ENCODE results near the gene PID1.
"Not testable (repeated sequence)": the region's sequence is repeated elsewhere in the genome, so short reads cannot be mapped to it uniquely, and the experiment has no call there.

The PID1 gene

GRCh38 chr2:229195346-229195947 is 75.6 kb downstream of the PID1 start:
- TF ChIP-seq, protein P1, sequence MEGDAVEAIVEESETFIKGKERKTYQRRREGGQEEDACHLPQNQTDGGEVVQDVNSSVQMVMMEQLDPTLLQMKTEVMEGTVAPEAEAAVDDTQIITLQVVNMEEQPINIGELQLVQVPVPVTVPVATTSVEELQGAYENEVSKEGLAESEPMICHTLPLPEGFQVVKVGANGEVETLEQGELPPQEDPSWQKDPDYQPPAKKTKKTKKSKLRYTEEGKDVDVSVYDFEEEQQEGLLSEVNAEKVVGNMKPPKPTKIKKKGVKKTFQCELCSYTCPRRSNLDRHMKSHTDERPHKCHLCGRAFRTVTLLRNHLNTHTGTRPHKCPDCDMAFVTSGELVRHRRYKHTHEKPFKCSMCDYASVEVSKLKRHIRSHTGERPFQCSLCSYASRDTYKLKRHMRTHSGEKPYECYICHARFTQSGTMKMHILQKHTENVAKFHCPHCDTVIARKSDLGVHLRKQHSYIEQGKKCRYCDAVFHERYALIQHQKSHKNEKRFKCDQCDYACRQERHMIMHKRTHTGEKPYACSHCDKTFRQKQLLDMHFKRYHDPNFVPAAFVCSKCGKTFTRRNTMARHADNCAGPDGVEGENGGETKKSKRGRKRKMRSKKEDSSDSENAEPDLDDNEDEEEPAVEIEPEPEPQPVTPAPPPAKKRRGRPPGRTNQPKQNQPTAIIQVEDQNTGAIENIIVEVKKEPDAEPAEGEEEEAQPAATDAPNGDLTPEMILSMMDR (IDR thresholded peaks at IDR 0.05; ENCODE audit: unreplicated experiment in 3 of 3), result no peak
- Mint-ChIP-seq H3K4me3 (no peak overlapping the region), H3K9me3 (no peaks in the 10 kb centered on the region), H3K27ac (no peak overlapping the region), H3K36me3 (ENCODE audit: low read depth) (no peaks in the 10 kb centered on the region), H3K4me1 (no peaks in the 10 kb centered on the region), H3K27me3 (ENCODE audit: low read depth) (peaks cover 5% of the 10 kb centered on the region)

DNA sequence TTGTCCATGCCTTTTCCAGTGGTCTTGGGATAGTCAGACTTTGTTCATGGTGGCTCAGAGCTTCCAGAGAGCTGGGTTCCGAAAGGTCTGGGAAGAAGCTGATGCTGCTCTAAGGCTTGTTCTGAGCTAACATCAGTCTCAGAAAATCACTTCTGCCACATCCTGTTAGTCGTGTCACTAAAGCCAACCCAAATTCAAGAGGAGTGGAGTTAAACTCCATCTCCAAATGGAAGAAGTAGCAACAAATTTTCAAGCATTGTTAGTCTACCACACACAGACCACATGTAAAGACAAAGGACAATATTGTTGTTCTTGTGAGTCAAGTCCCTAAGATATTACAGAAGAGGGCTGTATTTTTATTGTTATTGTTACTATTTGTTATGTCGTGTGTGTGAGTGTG is 77.8 kb downstream of the PID1 start:
- H3K27ac Mint-ChIP-seq, result no peak overlapping the region
- H3K4me1 Mint-ChIP-seq, result no peaks in the 10 kb centered on the region
- H3K36me3 Mint-ChIP-seq (ENCODE audit: low read depth), result no peaks in the 10 kb centered on the region
- no peak overlapping the region for H3K4me3 Mint-ChIP-seq
- TF ChIP-seq, protein P1 (IDR thresholded peaks at IDR 0.05; ENCODE audit: unreplicated experiment in 3 of 3), result no peak
- H3K9me3 Mint-ChIP-seq, result no peaks in the 10 kb centered on the region
- H3K27me3 Mint-ChIP-seq (ENCODE audit: low read depth), result no peaks in the 10 kb centered on the region

GRCh38 chr2:229191413-229191812 is 79.7 kb downstream of the PID1 start:
- peaks cover 16% of the 10 kb centered on the region for H3K9me3 Mint-ChIP-seq
- H3K27ac Mint-ChIP-seq, result no peak overlapping the region
- H3K27me3 Mint-ChIP-seq (ENCODE audit: low read depth), result no peaks in the 10 kb centered on the region
- H3K4me3 Mint-ChIP-seq, result no peak overlapping the region
- H3K36me3 Mint-ChIP-seq (ENCODE audit: low read depth), result no peaks in the 10 kb centered on the region
- TF ChIP-seq, protein P1 (IDR thresholded peaks at IDR 0.05; ENCODE audit: unreplicated experiment in 3 of 3), result no peak
- H3K4me1 Mint-ChIP-seq, result no peaks in the 10 kb centered on the region

DNA sequence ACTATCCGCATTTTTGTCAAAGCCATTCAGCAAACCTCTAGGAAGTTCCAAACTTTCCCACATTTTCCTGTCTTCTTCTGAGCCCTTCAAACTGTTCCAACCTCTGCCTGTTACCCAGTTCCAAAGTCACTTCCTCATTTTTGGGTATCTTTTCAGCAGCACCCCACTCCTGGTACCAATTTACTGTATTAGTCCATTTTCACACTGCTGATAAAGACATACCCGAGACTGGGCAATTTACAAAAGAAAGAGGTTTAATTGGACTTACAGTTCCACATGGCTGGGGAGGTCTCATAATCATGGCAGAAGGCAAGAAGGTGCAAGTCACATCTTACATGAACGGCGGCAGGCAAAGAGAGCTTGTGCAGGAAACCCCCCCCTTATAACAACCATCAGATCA is 84.0 kb downstream of the PID1 start:
- not testable (repeated sequence) for H3K27ac Mint-ChIP-seq; H3K36me3 Mint-ChIP-seq (ENCODE audit: low read depth); H3K4me1 Mint-ChIP-seq; H3K27me3 Mint-ChIP-seq (ENCODE audit: low read depth); H3K4me3 Mint-ChIP-seq
- peaks cover 25% of the 10 kb centered on the region for H3K9me3 Mint-ChIP-seq

GRCh38 chr2:229181641-229182040 is 89.4 kb downstream of the PID1 start:
- Mint-ChIP-seq H3K4me1 (no peaks in the 10 kb centered on the region), H3K27ac (no peak overlapping the region), H3K27me3 (ENCODE audit: low read depth) (no peaks in the 10 kb centered on the region), H3K4me3 (no peak overlapping the region), H3K9me3 (peaks cover 11% of the 10 kb centered on the region), H3K36me3 (ENCODE audit: low read depth) (no peaks in the 10 kb centered on the region)
- TF ChIP-seq, protein P1 (IDR thresholded peaks at IDR 0.05; ENCODE audit: unreplicated experiment in 3 of 3), result no peak

DNA sequence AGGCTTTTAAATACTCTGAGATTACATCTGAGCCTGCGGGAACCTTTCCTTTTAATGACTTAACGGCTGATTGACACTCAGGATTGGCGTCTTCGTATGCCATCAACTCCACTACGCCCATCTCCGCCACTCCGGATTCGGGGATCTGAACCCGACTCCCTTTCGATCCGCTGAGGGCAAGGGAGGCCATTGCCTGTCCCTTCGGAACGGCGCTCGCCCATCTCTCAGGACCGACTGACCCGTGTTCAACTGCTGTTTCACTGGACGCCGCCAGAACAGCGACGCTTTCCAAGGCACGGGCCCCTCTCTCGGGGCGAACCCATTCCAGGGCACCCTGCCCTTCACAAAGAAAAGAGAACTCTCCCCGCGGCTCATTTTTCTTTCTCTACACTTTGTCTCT is 90.4 kb downstream of the PID1 start:
- TF ChIP-seq, protein P1 (IDR thresholded peaks at IDR 0.05; ENCODE audit: unreplicated experiment in 3 of 3), result no peak
- Mint-ChIP-seq H3K36me3 (ENCODE audit: low read depth) (no peaks in the 10 kb centered on the region), H3K4me1 (no peaks in the 10 kb centered on the region), H3K4me3 (no peak overlapping the region), H3K27ac (no peak overlapping the region), H3K9me3 (peaks cover 12% of the 10 kb centered on the region), H3K27me3 (ENCODE audit: low read depth) (no peaks in the 10 kb centered on the region)

Measured in nephron (organoid).